IMR-90 (cell line): ENCODE results near the gene PARP14. TPM values are rescaled to one million over a fixed set of nuclear protein-coding genes. Genes with fewer than 3 reads are reported as not detected.

Source experiments
- ATAC-seq: fragments of 200-7000 bp; cut with Tn5 transposase; 2 replicates; pipeline ENCODE4 v1.9.1; 2020; ENCODE audit warnings: low read depth, mild to moderate bottlenecking, moderate library complexity
- BruUV-seq: library from RNA; stranded (reverse); fragments of 400-500 nt; replicated peaks from 2 replicates; lab custom pipeline; 2021; lab: Mats Ljungman, UMichigan
- CTCF ChIA-PET: fragments of 300-600 bp; formaldehyde crosslinking; extraction: SDS; loops from one replicate; lab custom pipeline; 2021; ENCODE audit warnings: antibody characterized with exemption; lab: Yijun Ruan, JAX
- POLR2A ChIA-PET: fragments of 300-600 bp; sonication (Branson Sonifier 250); formaldehyde crosslinking; loops from one replicate; lab custom pipeline; 2022; ENCODE audit warnings: antibody characterized with exemption; ENCODE audit not compliant: unreplicated experiment; lab: Charles Lee
- DNase-seq: peaks from one replicate; pipeline ENCODE4 v3.0.0; 2013
- H2AFZ ChIP-seq: replicated peaks from 2 replicates; pipeline ENCODE3; 2013; ENCODE audit warnings: low read length, mild to moderate bottlenecking; ENCODE audit not compliant: poor library complexity
- H2AK5ac ChIP-seq: 2 replicates; pipeline ENCODE4 v1.6.1; 2013; ENCODE audit warnings: low read depth, low read length, inconsistent platforms
- H2AK9ac ChIP-seq: replicated peaks from 2 replicates; pipeline ENCODE3; 2013; ENCODE audit warnings: mild to moderate bottlenecking, low read depth, low read length, moderate library complexity; ENCODE audit not compliant: poor library complexity
- H2BK120ac ChIP-seq: 2 replicates; pipeline ENCODE4 v1.6.1; 2013; ENCODE audit warnings: low read depth, low read length, inconsistent platforms
- H2BK15ac ChIP-seq: 3 replicates; pipeline ENCODE4 v1.6.1; 2013; ENCODE audit warnings: low read depth, low read length, inconsistent platforms
- H2BK20ac ChIP-seq: 2 replicates; pipeline ENCODE4 v1.6.1; 2013; ENCODE audit warnings: low read depth, mild to moderate bottlenecking, inconsistent platforms, low read length, moderate library complexity
- H2BK5ac ChIP-seq: 2 replicates; pipeline ENCODE4 v1.6.1; 2013; ENCODE audit warnings: mild to moderate bottlenecking, low read depth, low read length, inconsistent platforms; ENCODE audit not compliant: poor library complexity, severe bottlenecking
- H3K14ac ChIP-seq: replicated peaks from 2 replicates; pipeline ENCODE4 v1.6.1; 2013; ENCODE audit warnings: low read depth, low read length, inconsistent platforms
- H3K18ac ChIP-seq: 2 replicates; pipeline ENCODE4 v1.6.1; 2013; ENCODE audit warnings: low read depth, low read length, control low read depth
- H3K23ac ChIP-seq: 2 replicates; pipeline ENCODE4 v1.6.1; 2013; ENCODE audit warnings: low read depth, low read length, inconsistent platforms
- H3K27ac ChIP-seq: 2 replicates; pipeline ENCODE4 v1.5.1; 2013; ENCODE audit warnings: mild to moderate bottlenecking, control low read depth, low read length; ENCODE audit not compliant: insufficient read depth
- H3K27me3 ChIP-seq: 2 replicates; pipeline ENCODE4 v1.6.1; 2013; ENCODE audit warnings: low read length; ENCODE audit not compliant: control insufficient read depth, insufficient read depth
- H3K36me3 ChIP-seq: 2 replicates; pipeline ENCODE4 v1.6.1; 2013; ENCODE audit warnings: low read length, mixed read lengths; ENCODE audit not compliant: control insufficient read depth, insufficient read depth
- H3K4ac ChIP-seq: 2 replicates; pipeline ENCODE4 v1.6.1; 2013; ENCODE audit warnings: low read depth, low read length, inconsistent platforms
- H3K4me1 ChIP-seq: 2 replicates; pipeline ENCODE4 v1.6.1; 2013; ENCODE audit warnings: low read length, mixed read lengths; ENCODE audit not compliant: control insufficient read depth, insufficient read depth
- H3K4me2 ChIP-seq: 2 replicates; pipeline ENCODE4 v1.6.1; 2013; ENCODE audit warnings: low read depth, mild to moderate bottlenecking, control low read depth, low read length, moderate library complexity
- H3K4me3 ChIP-seq: 2 replicates; pipeline ENCODE4 v1.5.1; 2013; ENCODE audit warnings: low read depth, mild to moderate bottlenecking, control low read depth, low read length, moderate library complexity; ENCODE audit not compliant: insufficient read depth
- H3K56ac ChIP-seq: 2 replicates; pipeline ENCODE4 v1.6.1; 2013; ENCODE audit warnings: low read length, inconsistent platforms; ENCODE audit not compliant: insufficient read depth; ENCODE audit errors: extremely low read depth
- H3K79me1 ChIP-seq, 2 experiments: 2 replicates each; pipeline ENCODE4 v1.6.1; 2013; ENCODE audit warnings: low read length in 2 of 2, inconsistent platforms in 1 of 2, low read depth in 1 of 2
- H3K9ac ChIP-seq: 2 replicates; pipeline ENCODE4 v1.6.1; 2013; ENCODE audit warnings: low read depth, low read length, control low read depth
- H3K9me1 ChIP-seq: 2 replicates; pipeline ENCODE4 v1.6.1; 2013; ENCODE audit warnings: low read length, inconsistent platforms; ENCODE audit not compliant: insufficient read depth
- H3K9me3 ChIP-seq: 2 replicates; pipeline ENCODE4 v1.6.1; 2013; ENCODE audit warnings: low read length; ENCODE audit not compliant: control insufficient read depth, insufficient read depth
- H4K20me1 ChIP-seq: 2 replicates; pipeline ENCODE4 v1.6.1; 2013; ENCODE audit warnings: low read length, inconsistent platforms; ENCODE audit not compliant: insufficient read depth
- H4K5ac ChIP-seq: 2 replicates; pipeline ENCODE4 v1.6.1; 2013; ENCODE audit warnings: mild to moderate bottlenecking, low read depth, low read length, control low read depth
- H4K8ac ChIP-seq, 2 experiments: 2 replicates each; pipeline ENCODE4 v1.6.1; 2013; ENCODE audit warnings: low read depth in 2 of 2, low read length in 2 of 2, control low read depth in 1 of 2, inconsistent platforms in 1 of 2
- H4K91ac ChIP-seq: 2 replicates; pipeline ENCODE4 v1.6.1; 2013; ENCODE audit warnings: low read depth, low read length, inconsistent platforms; ENCODE audit not compliant: insufficient read depth
- CEBPB ChIP-seq: IDR thresholded peaks from 2 replicates; pipeline ENCODE4 v1.6.1; 2012; ENCODE audit warnings: low read depth, low read length, improper control_type of control experiment
- ELK1 ChIP-seq: fragments of 150-350 bp; IDR thresholded peaks from 2 replicates; pipeline ENCODE4 v1.6.1; 2016; ENCODE audit warnings: low read depth, mild to moderate bottlenecking, low read length, moderate library complexity, borderline replicate concordance
- MAZ ChIP-seq: IDR thresholded peaks from 2 replicates; pipeline ENCODE4 v1.6.1; 2012; ENCODE audit warnings: low read depth, mild to moderate bottlenecking, low read length, improper control_type of control experiment, moderate library complexity, borderline replicate concordance
- USF2 ChIP-seq: fragments of 150-350 bp; IDR thresholded peaks from 2 replicates; pipeline ENCODE4 v1.6.1; 2017; ENCODE audit warnings: mild to moderate bottlenecking, antibody characterized with exemption, low read length, low read depth
- WGBS, 2 experiments: methylation state at CpG; one replicate each; pipeline versions ENCODE4 v1.1.5 to v1.1.7; 2013; ENCODE audit warnings: missing lambda C conversion rate in 2 of 2; ENCODE audit not compliant: insufficient read length in 1 of 2; ENCODE audit errors: extremely low coverage in 2 of 2; 5-methylcytosine and 5-hydroxymethylcytosine counted together
- dilution Hi-C: fragments of 300-500 bp; cut with HindIII; formaldehyde crosslinking; loops from one replicate; pipeline ENCODE4 v1.14.3; 2018; ENCODE audit warnings: low sequenced_read_pairs; ENCODE audit not compliant: unreplicated experiment
- in situ Hi-C: fragments of 300-500 bp; cut with MboI; formaldehyde crosslinking; loops from 3 replicates; pipeline ENCODE4 v1.14.3; 2019; ENCODE audit warnings: low sequenced_read_pairs, inconsistent platforms, mixed read lengths
- intact Hi-C: fragments of 100-400 bp; cut with micrococcal nuclease; formaldehyde crosslinking; loops from 2 replicates; pipeline ENCODE4 v1.10.0; 2022
- polyA plus RNA-seq, 3 experiments: library from polyadenylated mRNA; depleted of rRNA; stranded (reverse); fragments of >200 nt; gene quantifications; 2 replicates each; pipeline ENCODE4 v1.2.3, GENCODE V29; 2012; ENCODE audit warnings: low replicate concordance in 1 of 3
- total RNA-seq: library from RNA; depleted of rRNA; stranded (reverse); fragments of >200 nt; gene quantifications from 2 replicates; pipeline ENCODE4 v1.2.3, GENCODE V29; 2012

The PARP14 gene
- total and polyA plus RNA-seq, 2 of the 4 experiments (the other 2 are of a cell fraction): 9.3 to 23.1 TPM

- no peak overlapping the region for H3K14ac ChIP-seq
- no peak overlapping the region for H3K56ac ChIP-seq
- no peak overlapping the region for H2BK15ac ChIP-seq
- no peak for ATAC-seq
- no peaks in the 10 kb centered on the region for H3K9me3 ChIP-seq
- no peak overlapping the region for H3K18ac ChIP-seq
- H4K91ac ChIP-seq: no peak overlapping the region
- H4K8ac ChIP-seq: no peak overlapping the region
- no peak overlapping the region for H2BK5ac ChIP-seq
- H3K4me2 ChIP-seq: no peak overlapping the region
- H4K20me1 ChIP-seq: no peaks in the 10 kb centered on the region
- no peak overlapping the region for H2AFZ ChIP-seq
- H3K9ac ChIP-seq: no peak overlapping the region
- no peak overlapping the region for H3K4me3 ChIP-seq
- no peaks in the 10 kb centered on the region for H3K9me1 ChIP-seq
- intact Hi-C loops: no loop called here
- H3K23ac ChIP-seq: no peak overlapping the region
- no peaks in the 10 kb centered on the region; the same call in 1 of the 2 replicates for H3K4me1 ChIP-seq
- CTCF ChIA-PET: no interaction called here
- no peak for DNase-seq
- in situ Hi-C loops: no loop called here
- no peak overlapping the region for H3K4ac ChIP-seq
- POLR2A ChIA-PET: no interaction called here
- H2BK20ac ChIP-seq: no peak overlapping the region
- BruUV-seq: no TSS peak
- H3K27ac ChIP-seq: no peak overlapping the region
- no CpG with 5 or more reads among the region's 1 CpG for WGBS, 2 experiments
- TF ChIP-seq ELK1: no peak
- no peak for TF ChIP-seq CEBPB
- TF ChIP-seq MAZ: no peak
- TF ChIP-seq USF2: no peak
- H2BK120ac ChIP-seq: no peak overlapping the region
- H3K79me1 ChIP-seq: no peaks in the 10 kb centered on the region
- H3K36me3 ChIP-seq: no peaks in the 10 kb centered on the region
- no peak overlapping the region for H2AK9ac ChIP-seq
- H4K5ac ChIP-seq: no peak overlapping the region
- dilution Hi-C loops: no loop called here
- no peak overlapping the region for H2AK5ac ChIP-seq
- no peaks in the 10 kb centered on the region for H3K27me3 ChIP-seq
These were observed 67.7 kb downstream of the PARP14 start for GRCh38 chr3:122748347-122748746.
